Testis (tissue), 3 donors: Measurements from ENCODE around the gene RFPL1. TPM values are rescaled to one million over a fixed set of nuclear protein-coding genes. Genes with fewer than 3 reads are reported as not detected.

Experiments used
- DNase-seq: peaks from one replicate; pipeline ENCODE4 v3.0.0-alpha.2; 2019
- H3K27ac ChIP-seq, 2 donors: fragments of 200-600 bp; sonication (generic); one replicate each; pipeline ENCODE4 v1.5.1; 2019
- H3K27me3 ChIP-seq: fragments of 200-600 bp; sonication (generic); one replicate; pipeline ENCODE4 v1.5.1; 2019
- H3K36me3 ChIP-seq: fragments of 200-600 bp; sonication (generic); one replicate; pipeline ENCODE4 v1.5.1; 2017; ENCODE audit warnings: low read depth; ENCODE audit errors: missing control alignments
- H3K4me1 ChIP-seq: fragments of 200-600 bp; sonication (generic); one replicate; pipeline ENCODE4 v1.5.1; 2019
- H3K4me3 ChIP-seq, 2 donors: fragments of 200-600 bp; sonication (generic); one replicate each; pipeline ENCODE4 v1.5.1; 2017 to 2019
- H3K9me3 ChIP-seq: fragments of 200-600 bp; sonication (generic); one replicate; pipeline ENCODE4 v1.5.1; 2017
- CTCF ChIP-seq, 3 experiments: fragments of 450-650 bp in 2 of 3; fragments of 200-600 bp in 1 of 3; sonication (generic) in 1 of 3; IDR thresholded peaks; one replicate each; pipeline ENCODE4 v1.5.1; 2016 to 2019; ENCODE audit warnings: antibody characterized with exemption in 3 of 3, mild to moderate bottlenecking in 2 of 3, moderate library complexity in 1 of 3
- POLR2A ChIP-seq: fragments of 450-650 bp; IDR thresholded peaks from one replicate; pipeline ENCODE4 v1.6.1; 2017; ENCODE audit warnings: antibody characterized with exemption, mild to moderate bottlenecking, moderate library complexity
- WGBS, 2 donors: methylation state at CpG; one replicate each; pipeline ENCODE4 v1.1.5; 2018; 5-methylcytosine and 5-hydroxymethylcytosine counted together
- intact Hi-C: fragments of 100-400 bp; cut with DNase I; formaldehyde crosslinking; loops from one replicate; pipeline ENCODE4 v1.15.1; 2023; ENCODE audit warnings: low total_unique reads
- polyA plus RNA-seq: library from polyadenylated mRNA; stranded (reverse); fragments of 350-450 nt; fragmentation: Illumina TruSeq; extraction: RNeasy Lipid Tissue Mini Kit (QIAGEN cat#74804); gene quantifications from one replicate; pipeline ENCODE4 v1.2.3, GENCODE V29; 2014; ENCODE audit warnings: low read depth, low replicate concordance; ENCODE audit not compliant: insufficient read depth
- total RNA-seq, 2 donors: library from RNA; depleted of rRNA; stranded (reverse); fragments of >200 nt; gene quantifications; one replicate each; pipeline ENCODE4 v1.2.3, GENCODE V29; 2016

Gene RFPL1
- total and polyA plus RNA-seq, 3 donors from 2014 or later: 0.37 to 1.4 (median 0.71) TPM

- H3K27me3 ChIP-seq: no peaks in the 10 kb centered on the region
- no peaks in the 10 kb centered on the region for H3K4me1 ChIP-seq
- H3K9me3 ChIP-seq: no peaks in the 10 kb centered on the region
- no peak for DNase-seq
- H3K4me3 ChIP-seq: no peak overlapping the region
- WGBS, 2 donors: 78 to 89% methylated on average over 7 of the region's 7 CpGs
- H3K27ac ChIP-seq: no peak overlapping the region
- TF ChIP-seq POLR2A (no peak), CTCF (IDR thresholded peaks at IDR 0.05) (no peak)
- intact Hi-C loops: no loop called here
- H3K36me3 ChIP-seq: no peaks in the 10 kb centered on the region
These were observed 26.2 kb downstream of the RFPL1 start for GRCh38 chr22:29464581-29464980.

DNA sequence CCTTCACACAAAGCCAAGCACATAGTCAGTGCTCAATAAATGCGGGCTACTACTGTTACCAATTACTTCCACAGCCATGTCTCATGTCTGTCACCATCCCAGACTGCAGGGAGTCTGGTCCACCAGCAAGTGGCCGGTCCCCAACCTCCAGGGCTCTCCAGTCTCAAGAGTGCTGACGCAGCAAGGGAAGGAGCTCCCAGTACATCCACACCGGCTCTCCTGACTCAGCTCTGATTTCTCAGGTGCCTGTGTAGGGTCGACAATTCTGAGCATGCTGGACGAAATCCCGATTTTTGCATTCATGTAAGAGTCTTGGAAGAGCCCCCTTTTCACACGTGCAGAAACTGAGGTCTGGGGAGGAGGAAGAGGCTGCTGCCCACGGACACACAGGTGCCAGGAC, 31.4 kb downstream of the RFPL1 start:
- Histone ChIP-seq H3K36me3 (no peaks in the 10 kb centered on the region), H3K27ac (no peak overlapping the region), H3K9me3 (no peaks in the 10 kb centered on the region), H3K4me3 (peak overlapping the region in 1 of 2 donors; percentile 37), H3K4me1 (no peaks in the 10 kb centered on the region), H3K27me3 (no peaks in the 10 kb centered on the region)
- TF ChIP-seq POLR2A (no peak), CTCF (IDR thresholded peaks at IDR 0.05) (no peak)
- intact Hi-C loops: no loop called here
- DNase-seq: no peak
- WGBS, 2 donors: 55 to 69% methylated on average over 5 to 9 of the region's 9 CpGs

- H3K36me3 ChIP-seq: no peaks in the 10 kb centered on the region
- no peak overlapping the region for H3K27ac ChIP-seq
- H3K27me3 ChIP-seq: no peaks in the 10 kb centered on the region
- no peaks in the 10 kb centered on the region for H3K4me1 ChIP-seq
- DNase-seq: peak; percentile 73
- intact Hi-C loops: no loop called here
- H3K9me3 ChIP-seq: no peaks in the 10 kb centered on the region
- 51 to 55% methylated on average over 26 to 53 of the region's 54 CpGs for WGBS, 2 donors
- TF ChIP-seq POLR2A: no peak
- TF ChIP-seq CTCF (IDR thresholded peaks at IDR 0.05): peak; percentile 61 to 73 (median 63)
- peak overlapping the region in 1 of 2 donors; percentile 37 for H3K4me3 ChIP-seq
These were observed 31.9 kb downstream of the RFPL1 start for GRCh38 chr22:29470159-29470855.

GRCh38 chr22:29473001-29473400, 34.6 kb downstream of the RFPL1 start:
- WGBS, 2 donors: 65 to 95% methylated on average over 5 of the region's 5 CpGs
- H3K9me3 ChIP-seq: no peaks in the 10 kb centered on the region
- no peaks in the 10 kb centered on the region for H3K4me1 ChIP-seq
- no peak overlapping the region for H3K4me3 ChIP-seq
- H3K27ac ChIP-seq: no peak overlapping the region
- no peaks in the 10 kb centered on the region for H3K27me3 ChIP-seq
- TF ChIP-seq CTCF (IDR thresholded peaks at IDR 0.05) (no peak), POLR2A (no peak)
- intact Hi-C loops: no loop called here
- no peak for DNase-seq
- H3K36me3 ChIP-seq: no peaks in the 10 kb centered on the region

DNA sequence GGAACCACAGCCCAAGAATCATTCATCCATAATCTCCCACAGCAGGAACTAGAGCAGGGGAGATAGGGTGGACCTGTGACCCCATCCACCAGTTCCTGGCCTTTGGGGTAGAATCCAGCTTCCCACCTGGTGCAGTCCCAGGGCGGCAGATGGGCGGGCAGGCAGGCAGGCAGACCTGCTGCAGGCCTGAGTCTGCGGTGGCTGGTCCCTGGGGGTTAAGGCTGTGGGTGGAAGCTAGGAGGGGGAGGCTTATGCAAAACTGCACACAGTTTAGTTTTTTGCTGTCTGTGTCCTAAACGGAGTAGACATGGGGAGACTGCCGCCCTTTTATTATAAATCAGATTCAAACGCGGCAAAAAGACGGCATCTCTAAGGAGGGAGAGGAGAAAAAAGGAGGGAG, 37.2 kb downstream of the RFPL1 start:
- no peak for DNase-seq
- TF ChIP-seq CTCF (IDR thresholded peaks at IDR 0.05) (no peak), POLR2A (no peak)
- Histone ChIP-seq H3K27ac (no peak overlapping the region), H3K4me1 (peaks cover 6% of the 10 kb centered on the region), H3K9me3 (no peaks in the 10 kb centered on the region), H3K27me3 (no peaks in the 10 kb centered on the region), H3K4me3 (no peak overlapping the region), H3K36me3 (no peaks in the 10 kb centered on the region)
- 71 to 84% methylated on average over 6 to 8 of the region's 8 CpGs for WGBS, 2 donors
- intact Hi-C loops: no loop called here
